Activated CD4-positive, alpha-beta memory T cell treated with anti-CD3 and anti-CD28 coated beads, Interleukin-2, amount 10 ng/mL, durations not matched to agents 7 days and 5 days (primary cell): ENCODE measurements around the gene COG5. TPM values are rescaled to one million over a fixed set of nuclear protein-coding genes. Genes with fewer than 3 reads are reported as not detected.

Experiments used
- CTCF ChIA-PET: fragments of 350-600 bp; sonication (Branson Sonifier 250); formaldehyde crosslinking; loops from one replicate; lab custom pipeline; 2021; ENCODE audit warnings: antibody characterized with exemption, inconsistent platforms; lab: Charles Lee
- POLR2A ChIA-PET: fragments of 350-600 bp; sonication (Branson Sonifier 250); formaldehyde crosslinking; loops from one replicate; lab custom pipeline; 2021; ENCODE audit warnings: antibody characterized with exemption; lab: Charles Lee
- DNase-seq: peaks from one replicate; pipeline ENCODE4 v3.0.0-alpha.2; 2020
- H3K27ac Mint-ChIP-seq: one replicate; pipeline ENCODE4 v1.8.0; 2021; ENCODE audit warnings: mild to moderate bottlenecking, mixed read lengths
- H3K27me3 Mint-ChIP-seq: one replicate; pipeline ENCODE4 v1.8.0; 2021; ENCODE audit warnings: mixed read lengths
- H3K36me3 Mint-ChIP-seq: one replicate; pipeline ENCODE4 v1.8.0; 2021; ENCODE audit warnings: low read depth, mixed read lengths
- H3K4me1 Mint-ChIP-seq: one replicate; pipeline ENCODE4 v1.8.0; 2021; ENCODE audit warnings: mixed read lengths
- H3K4me3 Mint-ChIP-seq: one replicate; pipeline ENCODE4 v1.8.0; 2021; ENCODE audit warnings: mild to moderate bottlenecking, mixed read lengths
- H3K9me3 Mint-ChIP-seq: one replicate; pipeline ENCODE4 v1.8.0; 2021; ENCODE audit warnings: mixed read lengths
- total RNA-seq, 2 experiments: library from RNA; stranded (reverse); gene quantifications; one replicate each; pipeline ENCODE4 v1.2.3, GENCODE V29; 2021

The COG5 gene
- total RNA-seq, 2 experiments from 2014 or later, result 40.1 to 45.3 TPM

GRCh38 chr7:107220356-107220755 is 343.4 kb downstream of the COG5 start:
- no peak overlapping the region for H3K27ac Mint-ChIP-seq
- H3K9me3 Mint-ChIP-seq, result peaks cover 3% of the 10 kb centered on the region
- no peak for DNase-seq
- no peak overlapping the region for H3K4me3 Mint-ChIP-seq
- CTCF ChIA-PET, result interaction anchor here (0.7 kb wide), 1 partner anchor 598 kb away, joined by 3 read pairs; no protein-coding TSS in a partner anchor
- no peaks in the 10 kb centered on the region for H3K27me3 Mint-ChIP-seq
- no peaks in the 10 kb centered on the region for H3K4me1 Mint-ChIP-seq
- POLR2A ChIA-PET, result no interaction called here
- H3K36me3 Mint-ChIP-seq, result no peaks in the 10 kb centered on the region

- POLR2A ChIA-PET, result no interaction called here
- H3K27me3 Mint-ChIP-seq, result no peaks in the 10 kb centered on the region
- H3K36me3 Mint-ChIP-seq, result peaks cover 2% of the 10 kb centered on the region
Measured at GRCh38 chr7:107219563-107220244, 344.0 kb downstream of the COG5 start.

GRCh38 chr7:107213945-107214344 is 349.8 kb downstream of the COG5 start:
- no peak for DNase-seq
- no peak overlapping the region for H3K4me3 Mint-ChIP-seq
- POLR2A ChIA-PET, result no interaction called here
- no peaks in the 10 kb centered on the region for H3K27me3 Mint-ChIP-seq
- CTCF ChIA-PET, result interaction anchor here (1.2 kb wide), 1 partner anchor 12 kb away, joined by 3 read pairs; no protein-coding TSS in a partner anchor
- H3K9me3 Mint-ChIP-seq, result peaks cover 7% of the 10 kb centered on the region
- H3K4me1 Mint-ChIP-seq, result no peaks in the 10 kb centered on the region
- peaks cover 23% of the 10 kb centered on the region for H3K36me3 Mint-ChIP-seq
- H3K27ac Mint-ChIP-seq, result no peak overlapping the region

More at GRCh38 chr7:107219563-107220244, 344.0 kb downstream of the COG5 start:
- DNase-seq, result no peak
- Mint-ChIP-seq H3K4me3 (no peak overlapping the region), H3K27ac (no peak overlapping the region), H3K9me3 (peaks cover 5% of the 10 kb centered on the region), H3K4me1 (no peaks in the 10 kb centered on the region)
- CTCF ChIA-PET, result interaction anchor here (0.7 kb wide), 1 partner anchor 598 kb away, joined by 3 read pairs; no protein-coding TSS in a partner anchor

- Mint-ChIP-seq H3K27me3 (no peaks in the 10 kb centered on the region), H3K27ac (no peak overlapping the region), H3K4me1 (no peaks in the 10 kb centered on the region), H3K9me3 (peaks cover 7% of the 10 kb centered on the region), H3K4me3 (no peak overlapping the region), H3K36me3 (peaks cover 24% of the 10 kb centered on the region)
- POLR2A ChIA-PET, result interaction anchor here (0.6 kb wide), 1 partner anchor 1555 kb away, joined by 3 read pairs; no protein-coding TSS in a partner anchor
- CTCF ChIA-PET, result no interaction called here
- no peak for DNase-seq
Measured at GRCh38 chr7:107213193-107213788, 350.4 kb downstream of the COG5 start.

- Mint-ChIP-seq H3K4me3 (no peak overlapping the region), H3K27me3 (no peaks in the 10 kb centered on the region), H3K36me3 (peaks cover 24% of the 10 kb centered on the region), H3K4me1 (no peaks in the 10 kb centered on the region), H3K27ac (no peak overlapping the region), H3K9me3 (peaks cover 7% of the 10 kb centered on the region)
- no peak for DNase-seq
- ChIA-PET CTCF (interaction anchor here (0.6 to 1.5 kb wide), 2 partner anchors 11 to 1048 kb away, joined by 3 to 4 read pairs; no protein-coding TSS in a partner anchor), POLR2A (interaction anchor here (0.6 kb wide), 1 partner anchor 1556 kb away, joined by 3 read pairs; no protein-coding TSS in a partner anchor)
Measured at GRCh38 chr7:107212725-107213124, 351.0 kb downstream of the COG5 start.

GRCh38 chr7:107210400-107210799 is 353.3 kb downstream of the COG5 start:
- ChIA-PET CTCF (no interaction called here), POLR2A (no interaction called here)
- no peak overlapping the region for H3K27ac Mint-ChIP-seq
- H3K4me1 Mint-ChIP-seq, result no peaks in the 10 kb centered on the region
- no peak overlapping the region for H3K4me3 Mint-ChIP-seq
- peaks cover 4% of the 10 kb centered on the region for H3K9me3 Mint-ChIP-seq
- H3K27me3 Mint-ChIP-seq, result no peaks in the 10 kb centered on the region
- no peak for DNase-seq
- H3K36me3 Mint-ChIP-seq, result peaks cover 34% of the 10 kb centered on the region

- no peak overlapping the region for H3K27ac Mint-ChIP-seq
- no peaks in the 10 kb centered on the region for H3K27me3 Mint-ChIP-seq
- H3K4me1 Mint-ChIP-seq, result no peaks in the 10 kb centered on the region
- no peak for DNase-seq
- POLR2A ChIA-PET, result no interaction called here
- H3K4me3 Mint-ChIP-seq, result no peak overlapping the region
- peaks cover 37% of the 10 kb centered on the region for H3K36me3 Mint-ChIP-seq
- CTCF ChIA-PET, result no interaction called here
- peaks cover 2% of the 10 kb centered on the region for H3K9me3 Mint-ChIP-seq
Measured at GRCh38 chr7:107209565-107209964, 354.2 kb downstream of the COG5 start.

- POLR2A ChIA-PET, result no interaction called here
- Mint-ChIP-seq H3K27me3 (no peaks in the 10 kb centered on the region), H3K4me3 (no peak overlapping the region), H3K27ac (no peak overlapping the region), H3K36me3 (peaks cover 38% of the 10 kb centered on the region), H3K9me3 (no peaks in the 10 kb centered on the region), H3K4me1 (no peaks in the 10 kb centered on the region)
- CTCF ChIA-PET, result no interaction called here
- DNase-seq, result no peak
Measured at GRCh38 chr7:107208563-107208962, 355.2 kb downstream of the COG5 start.

- no peaks in the 10 kb centered on the region for H3K9me3 Mint-ChIP-seq
- POLR2A ChIA-PET, result no interaction called here
- CTCF ChIA-PET, result interaction anchor here (1.1 to 1.7 kb wide), 2 partner anchors 14 to 17 kb away, joined by 3 to 4 read pairs; no protein-coding TSS in a partner anchor
- DNase-seq, result no peak
- H3K36me3 Mint-ChIP-seq, result peaks cover 36% of the 10 kb centered on the region
- H3K27me3 Mint-ChIP-seq, result no peaks in the 10 kb centered on the region
- no peak overlapping the region for H3K4me3 Mint-ChIP-seq
- H3K4me1 Mint-ChIP-seq, result no peaks in the 10 kb centered on the region
- no peak overlapping the region for H3K27ac Mint-ChIP-seq
Measured at GRCh38 chr7:107208024-107208521, 355.6 kb downstream of the COG5 start.

GRCh38 chr7:107207459-107207858 is 356.3 kb downstream of the COG5 start:
- Mint-ChIP-seq H3K36me3 (peaks cover 38% of the 10 kb centered on the region), H3K4me3 (no peak overlapping the region), H3K4me1 (no peaks in the 10 kb centered on the region), H3K27ac (no peak overlapping the region), H3K27me3 (no peaks in the 10 kb centered on the region), H3K9me3 (no peaks in the 10 kb centered on the region)
- ChIA-PET CTCF (interaction anchor here (1.1 to 1.7 kb wide), 2 partner anchors 13 to 18 kb away, joined by 3 to 4 read pairs; no protein-coding TSS in a partner anchor), POLR2A (no interaction called here)
- no peak for DNase-seq

GRCh38 chr7:107206706-107207105 is 357.0 kb downstream of the COG5 start:
- no peak overlapping the region for H3K27ac Mint-ChIP-seq
- no peaks in the 10 kb centered on the region for H3K9me3 Mint-ChIP-seq
- CTCF ChIA-PET, result interaction anchor here (1.7 kb wide), 1 partner anchor 13 kb away, joined by 4 read pairs; no protein-coding TSS in a partner anchor
- peaks cover 40% of the 10 kb centered on the region for H3K36me3 Mint-ChIP-seq
- H3K27me3 Mint-ChIP-seq, result no peaks in the 10 kb centered on the region
- no peak overlapping the region for H3K4me3 Mint-ChIP-seq
- no peaks in the 10 kb centered on the region for H3K4me1 Mint-ChIP-seq
- POLR2A ChIA-PET, result no interaction called here
- DNase-seq, result no peak

- Mint-ChIP-seq H3K4me1 (no peaks in the 10 kb centered on the region), H3K4me3 (no peak overlapping the region), H3K27ac (no peak overlapping the region), H3K36me3 (peaks cover 42% of the 10 kb centered on the region), H3K27me3 (no peaks in the 10 kb centered on the region), H3K9me3 (no peaks in the 10 kb centered on the region)
- ChIA-PET CTCF (interaction anchor here (1.1 kb wide), 1 partner anchor 11 kb away, joined by 3 read pairs; no protein-coding TSS in a partner anchor), POLR2A (no interaction called here)
- DNase-seq, result no peak
Measured at GRCh38 chr7:107206136-107206535, 357.6 kb downstream of the COG5 start.

GRCh38 chr7:107203607-107204006 is 360.1 kb downstream of the COG5 start:
- ChIA-PET CTCF (no interaction called here), POLR2A (no interaction called here)
- Mint-ChIP-seq H3K9me3 (no peaks in the 10 kb centered on the region), H3K27me3 (no peaks in the 10 kb centered on the region), H3K36me3 (peaks cover 48% of the 10 kb centered on the region), H3K4me3 (no peak overlapping the region), H3K27ac (no peak overlapping the region), H3K4me1 (no peaks in the 10 kb centered on the region)
- DNase-seq, result no peak
